Stimulated activated naive CD4-positive, alpha-beta T cell (primary cell): Measurements from ENCODE around the gene CLCN5.

Experiments used
- DNase-seq, 6 experiments: peaks; one replicate each; lab custom pipeline; 2025; lab: John Stamatoyannopoulos, UW

Gene CLCN5

GRCh38 chrX:49922291-49923241 is at the start of gene CLCN5:
Gene CLCN5 (plus strand): TSS chrX:49922596. CDS start chrX:49925299, 2,703 bp downstream.
- DNase-seq = peak; percentile 79 to 94 (median 93)

GRCh38 chrX:49876750-49877149 is 45.6 kb upstream of the CLCN5 start:
- peak in 3 of 6 experiments; percentile 2 to 36 (median 23) for DNase-seq

- DNase-seq = no peak
Measured at GRCh38 chrX:49877397-49878101, 44.8 kb upstream of the CLCN5 start.

GRCh38 chrX:49878128-49878833 is 44.1 kb upstream of the CLCN5 start:
- DNase-seq = no peak

GRCh38 chrX:49878834-49879655 is 43.4 kb upstream of the CLCN5 start, which contains the start of gene USP27X:
Gene USP27X (plus strand): TSS chrX:49879484. CDS start chrX:49880308, 824 bp downstream.
- DNase-seq = peak; percentile 68 to 81 (median 74)

GRCh38 chrX:49879656-49880277 is 42.6 kb upstream of the CLCN5 start:
- peak in 1 of 6 experiments; percentile 30 for DNase-seq

- no peak for DNase-seq
Measured at GRCh38 chrX:49880668-49881067, 41.7 kb upstream of the CLCN5 start.

GRCh38 chrX:49884290-49884862 is 38.0 kb upstream of the CLCN5 start:
- DNase-seq = peak; percentile 0 to 42 (median 26)

GRCh38 chrX:49892542-49892941 is 29.9 kb upstream of the CLCN5 start:
- no peak for DNase-seq

- DNase-seq = no peak
Measured at GRCh38 chrX:49896951-49897350, 25.4 kb upstream of the CLCN5 start.

GRCh38 chrX:49901048-49901447 is 21.3 kb upstream of the CLCN5 start:
- no peak for DNase-seq

- DNase-seq = peak in 2 of 6 experiments; percentile 3 to 5
Measured at GRCh38 chrX:49910344-49910743, 12.1 kb upstream of the CLCN5 start.

- DNase-seq = no peak
Measured at GRCh38 chrX:49912086-49912485, 10.3 kb upstream of the CLCN5 start.

- DNase-seq = no peak
Measured at GRCh38 chrX:49912861-49913260, 9.5 kb upstream of the CLCN5 start.

GRCh38 chrX:49915361-49916222 is 6.8 kb upstream of the CLCN5 start:
- peak in 5 of 6 experiments; percentile 0 to 65 (median 15) for DNase-seq

GRCh38 chrX:49919617-49920016 is 2.8 kb upstream of the CLCN5 start:
- peak in 4 of 6 experiments; percentile 5 to 32 (median 16) for DNase-seq

GRCh38 chrX:49921109-49921508 is 1.3 kb upstream of the CLCN5 start:
- no peak for DNase-seq

GRCh38 chrX:49925176-49925575 is 2.8 kb downstream of the CLCN5 start:
- DNase-seq = no peak

GRCh38 chrX:49930039-49930438 is 7.6 kb downstream of the CLCN5 start:
- DNase-seq = no peak
